ENCODE measurements around the gene TACR1.

The TACR1 gene

GRCh38 chr2:75023666-75024455 lies 175.5 kb downstream of the TACR1 start:
- no peak for DNase-seq (ENCODE audit: low read depth in 1 of 2, low spot score in 1 of 2)

- no peak for DNase-seq (ENCODE audit: low read depth in 1 of 2, low spot score in 1 of 2)
Observed at GRCh38 chr2:75022516-75022915, 176.8 kb downstream of the TACR1 start.

- no peak for DNase-seq (ENCODE audit: low read depth in 1 of 2, low spot score in 1 of 2)
Observed at GRCh38 chr2:75021672-75022071, 177.6 kb downstream of the TACR1 start.

- DNase-seq (ENCODE audit: low read depth in 1 of 2, low spot score in 1 of 2) = no peak
Observed at GRCh38 chr2:75020476-75020875, 178.8 kb downstream of the TACR1 start.

- no peak for DNase-seq (ENCODE audit: low read depth in 1 of 2, low spot score in 1 of 2)
Observed at GRCh38 chr2:75019790-75020189, 179.5 kb downstream of the TACR1 start.

- DNase-seq (ENCODE audit: low read depth in 1 of 2, low spot score in 1 of 2) = no peak
Observed at GRCh38 chr2:75018162-75018561, 181.2 kb downstream of the TACR1 start.

GRCh38 chr2:75012080-75012479 lies 187.2 kb downstream of the TACR1 start:
- DNase-seq (ENCODE audit: low read depth in 1 of 2, low spot score in 1 of 2) = no peak

GRCh38 chr2:75010571-75010970 lies 188.7 kb downstream of the TACR1 start:
- DNase-seq (ENCODE audit: low read depth in 1 of 2, low spot score in 1 of 2) = no peak

GRCh38 chr2:75007819-75008218 lies 191.5 kb downstream of the TACR1 start:
- DNase-seq (ENCODE audit: low read depth in 1 of 2, low spot score in 1 of 2) = no peak

- DNase-seq (ENCODE audit: low read depth in 1 of 2, low spot score in 1 of 2) = no peak
Observed at GRCh38 chr2:75007061-75007460, 192.3 kb downstream of the TACR1 start.

- no peak for DNase-seq (ENCODE audit: low read depth in 1 of 2, low spot score in 1 of 2)
Observed at GRCh38 chr2:75006041-75006440, 193.3 kb downstream of the TACR1 start.

- no peak for DNase-seq (ENCODE audit: low read depth in 1 of 2, low spot score in 1 of 2)
Observed at GRCh38 chr2:75003773-75004172, 195.5 kb downstream of the TACR1 start.

- no peak for DNase-seq (ENCODE audit: low read depth in 1 of 2, low spot score in 1 of 2)
Observed at GRCh38 chr2:75003276-75003675, 196.0 kb downstream of the TACR1 start.

- DNase-seq (ENCODE audit: low read depth in 1 of 2, low spot score in 1 of 2) = no peak
Observed at GRCh38 chr2:75002007-75002406, 197.3 kb downstream of the TACR1 start.

GRCh38 chr2:74999468-74999867 lies 199.9 kb downstream of the TACR1 start:
- DNase-seq (ENCODE audit: low read depth in 1 of 2, low spot score in 1 of 2) = no peak
